Islet precursor cell (in vitro differentiated cells): ENCODE measurements around the gene GREB1.

Experiments used
- DNase-seq: peaks from one replicate; pipeline ENCODE4 v3.0.0-alpha.2; 2018

GREB1 gene

GRCh38 chr2:11509657-11510360 is 24.0 kb upstream of the GREB1 start:
- DNase-seq, result no peak

- DNase-seq, result no peak
Measured at GRCh38 chr2:11512431-11512830, 21.4 kb upstream of the GREB1 start.

DNA sequence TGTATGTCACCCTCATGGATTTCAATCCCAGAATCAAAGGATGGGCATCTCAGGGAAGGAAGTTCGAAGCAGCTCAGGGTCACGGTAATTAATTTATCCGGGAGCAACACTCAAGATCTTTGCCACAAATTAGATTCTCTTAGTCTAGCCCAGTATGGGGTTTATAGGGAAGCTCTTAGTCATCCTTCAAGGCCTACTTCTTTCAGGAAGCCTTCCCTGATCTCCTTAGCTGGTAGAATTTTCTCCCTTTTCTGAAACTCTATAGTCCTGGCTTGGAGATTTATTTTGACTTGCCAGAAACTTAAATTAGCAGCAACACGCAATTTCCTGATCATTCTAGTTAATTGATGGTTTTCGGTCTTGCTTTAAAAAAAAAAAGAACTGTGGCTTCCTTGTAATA is 20.5 kb upstream of the GREB1 start:
- DNase-seq, result no peak

DNA sequence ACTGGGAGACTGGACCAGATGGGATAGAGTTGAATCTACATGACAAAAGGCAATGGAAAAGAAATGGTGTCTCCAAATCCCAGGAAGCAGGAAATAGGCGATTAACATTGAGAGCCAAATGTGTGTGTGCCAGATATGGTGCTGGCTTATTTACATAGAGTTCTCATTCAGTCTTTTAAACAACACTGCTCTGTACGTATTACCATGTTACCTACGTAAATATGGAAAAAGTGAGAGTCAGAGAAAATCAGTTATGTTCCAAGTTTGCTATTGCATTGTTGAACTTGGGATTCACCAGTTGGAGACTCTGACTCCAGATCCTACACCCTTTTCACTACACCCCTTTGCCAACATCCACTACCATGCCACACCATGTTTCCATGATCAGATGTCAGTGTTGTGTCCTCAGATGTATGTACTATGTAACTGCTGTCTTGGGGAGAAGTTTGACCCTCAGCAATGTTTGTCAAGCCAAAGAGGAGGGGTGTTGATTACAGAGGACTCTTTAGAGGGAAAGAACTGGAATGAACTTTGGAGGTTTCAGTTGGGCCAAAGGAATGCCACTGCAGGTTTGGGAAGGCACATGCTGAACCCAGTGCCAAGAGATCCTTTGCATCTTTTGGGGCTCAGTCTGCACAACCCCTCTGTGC is 19.6 kb upstream of the GREB1 start:
- no peak for DNase-seq

DNA sequence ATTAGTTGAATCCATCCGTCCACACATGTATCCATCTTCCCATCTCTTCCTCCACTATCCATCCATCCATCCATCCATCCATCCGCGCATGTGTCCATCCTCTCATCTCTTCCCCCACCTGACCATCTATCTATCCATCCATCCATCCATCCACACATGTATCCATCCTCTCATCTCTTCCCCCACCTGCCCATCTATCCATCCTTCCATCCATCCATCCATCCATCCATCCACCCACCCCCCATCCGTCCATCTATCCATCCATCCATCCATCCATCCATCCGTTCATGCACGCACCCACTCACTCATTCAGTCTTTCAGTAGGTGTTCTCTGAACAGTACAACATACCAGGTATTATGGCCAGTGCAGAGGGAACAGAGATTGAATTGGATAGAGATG is 18.9 kb upstream of the GREB1 start:
- DNase-seq, result no peak

DNA sequence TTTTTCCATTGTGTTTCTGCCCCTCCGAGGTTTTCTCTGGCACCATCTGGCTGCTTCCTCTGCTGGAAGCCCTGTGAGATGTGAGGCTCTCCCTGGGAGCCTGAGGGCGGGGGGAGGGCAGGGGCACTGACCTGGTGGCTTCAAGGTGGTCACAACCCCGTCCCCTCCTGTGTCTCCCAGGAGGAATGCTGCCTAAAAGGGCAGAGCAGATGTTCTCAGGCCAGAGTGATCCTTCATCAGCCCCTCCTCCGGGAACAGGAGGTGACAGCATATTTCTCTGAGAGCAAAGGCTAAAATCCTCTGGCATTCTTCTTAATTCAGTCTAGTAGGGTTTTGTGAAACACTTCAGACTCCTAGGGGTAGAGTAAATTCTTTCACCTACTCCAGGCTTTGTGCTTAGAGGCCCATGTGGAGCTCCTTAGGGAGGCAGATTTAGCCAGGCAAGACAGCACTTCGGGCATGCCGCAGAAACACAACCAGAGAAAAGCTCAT is 18.3 kb upstream of the GREB1 start:
- DNase-seq, result no peak

DNA sequence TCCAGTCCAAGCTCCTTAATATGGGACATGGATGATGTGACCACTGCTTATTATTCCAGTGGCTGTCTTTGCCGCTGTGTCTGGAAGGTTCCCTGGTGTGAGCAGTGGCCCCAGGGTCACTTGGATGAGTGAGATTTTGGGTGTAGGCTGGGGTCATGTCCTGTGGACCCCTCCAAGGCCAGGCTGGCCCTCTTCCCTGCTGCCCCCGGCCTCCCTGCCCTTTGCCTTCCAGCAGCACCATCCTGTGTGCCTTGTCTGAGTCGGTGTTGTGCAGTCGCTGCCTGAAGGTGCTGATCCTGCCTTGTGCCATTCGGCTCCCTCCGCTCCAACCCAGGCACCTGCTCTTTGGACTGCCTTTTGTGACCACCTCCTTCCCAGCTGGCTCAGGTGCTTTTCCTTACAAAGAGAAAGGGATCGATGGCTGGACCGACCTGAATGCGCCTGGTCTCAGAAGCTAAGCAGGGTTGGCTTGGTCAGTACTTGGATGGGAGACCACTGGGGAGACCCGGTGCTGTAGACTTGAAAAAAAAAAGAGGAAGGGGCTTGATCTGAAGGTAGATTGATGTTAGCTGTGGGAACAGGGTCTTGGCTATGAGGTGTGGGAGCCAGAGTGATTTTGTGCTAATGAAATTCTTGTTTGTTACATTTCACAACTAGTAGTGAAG is 16.7 kb upstream of the GREB1 start:
- no peak for DNase-seq

DNA sequence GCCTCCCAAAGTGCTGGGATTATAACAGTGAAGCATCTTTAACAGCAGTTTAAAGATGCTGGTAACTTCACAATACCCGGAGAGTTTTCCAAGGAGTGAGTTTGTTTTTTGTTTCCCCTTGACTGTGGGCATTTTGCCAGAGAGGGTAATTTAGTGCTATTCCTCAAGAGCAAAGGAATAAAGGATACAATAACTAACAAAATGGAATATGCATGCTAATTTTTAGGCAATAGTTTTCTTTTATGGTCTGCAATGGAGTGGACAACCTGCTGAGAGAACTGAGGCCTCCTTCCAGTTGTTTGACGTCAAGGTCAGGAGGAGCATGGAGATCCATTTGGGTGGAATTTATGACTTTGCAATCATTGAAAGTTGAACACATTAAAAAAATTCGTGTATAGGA is 15.9 kb upstream of the GREB1 start:
- DNase-seq, result no peak

GRCh38 chr2:11520092-11520693 is 13.7 kb upstream of the GREB1 start:
- DNase-seq, result no peak

DNA sequence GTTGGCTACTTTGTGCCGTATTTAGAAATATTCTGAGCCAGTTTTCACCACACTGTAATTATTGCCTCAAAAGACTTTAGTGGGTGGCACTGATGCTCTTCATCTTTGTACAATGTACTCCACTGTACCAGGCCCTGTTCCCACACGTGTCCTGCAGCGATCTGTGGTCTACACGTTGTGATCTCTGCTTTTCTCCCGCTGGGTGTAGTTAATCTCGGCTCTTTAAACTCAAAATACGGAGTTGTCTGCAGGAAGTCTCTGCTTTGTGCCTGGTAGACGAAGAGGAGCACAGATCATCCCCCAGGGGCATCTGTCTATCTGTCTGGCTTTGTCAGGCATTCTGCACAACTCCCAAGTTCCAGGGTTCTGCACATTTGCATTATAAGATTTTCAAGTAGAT is 12.1 kb upstream of the GREB1 start:
- DNase-seq, result no peak

GRCh38 chr2:11524470-11524869 is 9.4 kb upstream of the GREB1 start:
- no peak for DNase-seq

DNA sequence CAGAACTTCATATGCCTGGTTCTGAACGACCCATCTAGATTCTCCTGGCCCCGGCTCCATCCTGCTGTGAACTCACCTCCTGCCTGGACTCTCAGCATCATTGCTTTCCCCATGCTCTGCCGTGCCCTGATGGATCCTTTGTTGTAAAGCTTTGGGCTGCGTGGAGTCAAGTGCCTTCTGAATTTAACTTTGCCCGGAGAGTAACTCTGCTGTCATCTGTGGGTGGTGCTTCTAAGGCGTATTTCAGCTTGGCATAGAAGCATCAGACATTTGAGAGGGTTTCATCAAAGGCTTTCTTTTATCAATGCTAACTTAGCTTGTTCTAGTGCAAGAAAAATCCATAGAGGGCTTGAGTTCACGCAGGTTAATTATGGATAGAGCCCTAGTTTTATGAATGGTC is 8.1 kb upstream of the GREB1 start:
- no peak for DNase-seq

GRCh38 chr2:11527001-11527400 is 6.8 kb upstream of the GREB1 start:
- no peak for DNase-seq

- no peak for DNase-seq
Measured at GRCh38 chr2:11528228-11528627, 5.6 kb upstream of the GREB1 start.

DNA sequence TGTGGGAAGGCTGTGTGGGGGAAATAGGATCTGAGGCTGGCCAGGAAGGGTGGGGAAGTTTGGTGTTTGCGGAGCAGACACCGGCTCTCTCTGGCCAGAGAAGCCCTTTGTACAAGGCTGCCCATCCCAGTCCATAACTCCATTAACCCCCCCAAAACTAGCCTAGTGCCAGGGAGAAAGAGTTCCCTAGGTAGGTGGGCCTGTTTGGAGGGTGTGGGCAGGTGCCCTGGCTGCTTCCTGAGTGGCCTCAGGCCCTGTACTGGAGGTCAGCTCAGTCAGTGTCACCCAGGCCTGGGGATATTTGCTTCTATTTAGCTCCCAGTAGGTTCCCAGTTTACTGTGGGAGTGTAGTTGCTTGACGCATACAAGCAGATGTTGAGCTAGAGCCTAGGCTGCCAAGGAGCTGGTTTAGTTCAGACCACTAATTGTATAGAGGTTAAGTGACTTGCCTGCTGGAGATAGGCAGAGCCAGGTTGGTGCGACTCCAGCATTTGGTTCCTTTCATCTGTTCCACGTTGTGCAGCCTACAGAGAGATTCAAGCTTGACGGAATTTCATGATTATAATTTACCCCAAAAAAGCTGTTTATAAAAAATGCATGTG is 2.9 kb upstream of the GREB1 start:
- DNase-seq, result no peak

DNA sequence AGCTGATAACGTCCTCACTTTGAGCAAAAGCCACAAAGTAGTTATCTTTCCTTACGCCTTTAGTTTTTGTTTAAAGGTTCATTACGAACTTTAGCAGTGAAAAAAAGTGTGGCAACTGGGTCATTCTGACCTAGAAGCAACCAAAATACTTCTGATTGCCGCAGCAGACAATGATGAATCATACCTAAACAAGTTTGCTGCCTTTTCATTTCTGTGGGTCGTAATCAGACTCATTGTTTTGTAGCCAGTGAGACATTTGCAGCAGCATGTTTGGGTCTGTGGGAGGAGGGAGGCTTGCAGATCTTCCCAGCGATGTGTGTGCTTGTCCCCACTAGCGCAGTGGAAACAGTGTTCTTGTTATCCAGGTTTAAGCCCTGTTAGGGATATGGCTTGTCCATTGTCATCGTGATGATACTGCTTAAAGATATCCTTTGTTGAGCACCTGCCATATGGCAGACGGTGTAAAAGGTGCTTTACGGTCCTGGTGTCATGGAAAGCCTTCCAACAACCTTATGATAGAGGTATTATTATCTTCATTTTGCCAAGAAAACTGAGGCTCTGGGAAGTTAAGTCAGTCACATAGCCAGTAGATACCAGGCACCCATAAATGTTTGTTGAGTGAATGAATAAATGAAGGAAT is 1.3 kb upstream of the GREB1 start:
- DNase-seq, result no peak

GRCh38 chr2:11534071-11534745 is 363 bp downstream of the GREB1 start:
- DNase-seq, result no peak

- DNase-seq, result no peak
Measured at GRCh38 chr2:11534746-11535484, 1.1 kb downstream of the GREB1 start.

DNA sequence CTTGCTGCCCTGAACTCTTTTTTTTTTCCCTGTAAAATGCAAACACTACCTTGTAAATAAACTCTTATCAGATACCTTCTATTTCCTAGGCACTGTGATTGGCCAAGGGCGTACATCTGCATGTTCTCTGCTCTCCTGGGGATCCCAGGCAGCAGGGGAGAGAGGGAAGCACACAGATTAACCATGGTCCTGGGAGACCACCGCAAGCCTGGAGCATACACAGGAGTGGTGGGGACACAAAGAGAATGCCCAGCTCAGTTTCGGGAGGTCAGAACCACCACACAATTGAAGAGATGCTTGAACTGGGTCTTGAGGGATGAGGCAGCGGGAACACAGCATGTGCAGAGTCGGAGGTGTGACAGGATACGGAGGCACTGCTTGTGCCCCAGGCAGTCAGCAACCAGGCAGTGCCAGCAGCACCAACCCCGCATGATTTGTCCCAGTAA is 2.1 kb downstream of the GREB1 start:
- DNase-seq, result no peak

DNA sequence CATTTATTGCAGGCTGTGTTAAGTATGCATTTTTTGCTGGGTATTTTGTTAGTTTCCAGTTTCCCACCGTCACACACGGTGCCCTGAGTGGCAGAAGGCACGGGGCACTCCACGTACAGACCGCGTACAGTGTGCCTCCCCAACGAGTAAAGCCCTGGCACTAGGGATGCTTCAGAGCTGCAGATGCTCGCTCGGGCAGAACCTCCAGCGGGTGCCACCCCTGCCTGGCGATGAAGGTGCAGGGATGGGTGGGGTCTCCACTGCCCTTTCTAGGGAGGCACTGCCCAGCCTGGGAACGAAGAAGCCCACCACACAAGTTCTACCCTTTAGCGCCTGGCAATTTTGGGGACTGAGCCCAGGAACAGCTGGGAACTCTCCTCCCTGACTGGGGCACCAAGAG is 4.1 kb downstream of the GREB1 start:
- no peak for DNase-seq
